ENCODE data around the gene MORF4L1. TPM values are rescaled to one million over a fixed set of nuclear protein-coding genes. Genes with fewer than 3 reads are reported as not detected.

The MORF4L1 gene
- total RNA-seq, 1 donor from 2014 or later, result 271 TPM

GRCh38 chr15:78934655-78935023 is 61.9 kb downstream of the MORF4L1 start:
- DNase-seq (no peak), ATAC-seq (ENCODE audit: low read depth) (no peak)
- no peaks in the 10 kb centered on the region for H3K27me3 Mint-ChIP-seq
- peak overlapping the region; percentile 41 for H3K27ac Mint-ChIP-seq
- peaks cover 42% of the 10 kb centered on the region for H3K4me1 Mint-ChIP-seq
- ChIA-PET CTCF (interaction anchor here (1.1 to 1.9 kb wide), 2 partner anchors 25 to 45 kb away, joined by 3 to 8 read pairs; no protein-coding TSS in a partner anchor), POLR2A (interaction anchor here (2.7 kb wide), 1 partner anchor 69 kb away, joined by 11 read pairs; no protein-coding TSS in a partner anchor)
- H3K4me3 Mint-ChIP-seq, result no peak overlapping the region
- no peaks in the 10 kb centered on the region for H3K9me3 Mint-ChIP-seq
- peaks cover 92% of the 10 kb centered on the region for H3K36me3 Mint-ChIP-seq (ENCODE audit: low read depth)
- intact Hi-C loops (cut with micrococcal nuclease), result loop anchor here (10.0 kb wide), 1 partner anchor 1040 kb away; the partner anchor contains the start of gene BCL2A1
- no peak for TF ChIP-seq CTCF (IDR thresholded peaks at IDR 0.05)

- intact Hi-C loops (cut with micrococcal nuclease), result loop anchor here (10.0 kb wide), 1 partner anchor 1038 kb away; the partner anchor contains the start of gene BCL2A1
- no peaks in the 10 kb centered on the region for H3K9me3 Mint-ChIP-seq
- no peak for TF ChIP-seq CTCF (IDR thresholded peaks at IDR 0.05)
- no peaks in the 10 kb centered on the region for H3K27me3 Mint-ChIP-seq
- peaks cover 63% of the 10 kb centered on the region for H3K4me1 Mint-ChIP-seq
- H3K36me3 Mint-ChIP-seq (ENCODE audit: low read depth), result peaks cover 79% of the 10 kb centered on the region
- H3K27ac Mint-ChIP-seq, result peak overlapping the region; percentile 96
- ATAC-seq (ENCODE audit: low read depth) (no peak), DNase-seq (no peak)
- ChIA-PET POLR2A (interaction anchor here (0.9 to 2.2 kb wide), 7 partner anchors 16 to 88 kb away, joined by 3 to 11 read pairs (median 6); no protein-coding TSS in a partner anchor), CTCF (interaction anchor here (0.9 to 1.3 kb wide), 4 partner anchors 16 to 88 kb away, joined by 3 to 4 read pairs (median 3); no protein-coding TSS in a partner anchor)
- H3K4me3 Mint-ChIP-seq, result peak overlapping the region; percentile 38
Observed at GRCh38 chr15:78937132-78937739, 64.5 kb downstream of the MORF4L1 start.

GRCh38 chr15:78938658-78939488 is 66.2 kb downstream of the MORF4L1 start:
- Mint-ChIP-seq H3K27me3 (no peaks in the 10 kb centered on the region), H3K4me3 (peak overlapping the region; percentile 78), H3K9me3 (no peaks in the 10 kb centered on the region), H3K27ac (peak overlapping the region; percentile 96), H3K4me1 (peaks cover 80% of the 10 kb centered on the region), H3K36me3 (ENCODE audit: low read depth) (peaks cover 79% of the 10 kb centered on the region)
- POLR2A ChIA-PET, result interaction anchor here (1.6 to 3.4 kb wide), 2 partner anchors 11 to 65 kb away, joined by 5 to 23 read pairs; no protein-coding TSS in a partner anchor
- CTCF ChIA-PET, result interaction anchor here (1.0 to 1.3 kb wide), 2 partner anchors 42 to 68 kb away, joined by 3 read pairs; no protein-coding TSS in a partner anchor
- no peak for TF ChIP-seq CTCF (IDR thresholded peaks at IDR 0.05)
- intact Hi-C loops (cut with micrococcal nuclease), result loop anchor here (1.0 to 10.0 kb wide), 6 partner anchors 38 to 1036 kb away; partner anchors contain the start of gene BCL2A1
- DNase-seq (no peak), ATAC-seq (ENCODE audit: low read depth) (peak; percentile 80)

GRCh38 chr15:78942741-78943140 is 70.1 kb downstream of the MORF4L1 start:
- H3K36me3 Mint-ChIP-seq (ENCODE audit: low read depth), result peaks cover 53% of the 10 kb centered on the region
- H3K27ac Mint-ChIP-seq, result peak overlapping the region; percentile 89
- H3K9me3 Mint-ChIP-seq, result no peaks in the 10 kb centered on the region
- H3K4me3 Mint-ChIP-seq, result peak overlapping the region; percentile 98
- no peak for TF ChIP-seq CTCF (IDR thresholded peaks at IDR 0.05)
- intact Hi-C loops (cut with micrococcal nuclease), result no loop called here
- no peaks in the 10 kb centered on the region for H3K27me3 Mint-ChIP-seq
- DNase-seq (no peak), ATAC-seq (ENCODE audit: low read depth) (no peak)
- POLR2A ChIA-PET, result interaction anchor here (0.6 to 3.2 kb wide), 7 partner anchors 9 to 185 kb away, joined by 3 to 42 read pairs (median 4); no protein-coding TSS in a partner anchor
- CTCF ChIA-PET, result interaction anchor here (1.6 kb wide), 1 partner anchor 65 kb away, joined by 3 read pairs; no protein-coding TSS in a partner anchor
- H3K4me1 Mint-ChIP-seq, result peaks cover 61% of the 10 kb centered on the region
